Aorta (tissue), 5 donors: ENCODE measurements around the gene FGF11. TPM values are rescaled to one million over a fixed set of nuclear protein-coding genes. Genes with fewer than 3 reads are reported as not detected.
"Not testable (repeated sequence)": the region's sequence is repeated elsewhere in the genome, so short reads cannot be mapped to it uniquely, and the experiment has no call there.

ENCODE experiments used
- ATAC-seq: fragments of 200-7000 bp; cut with Tn5 transposase; one replicate; pipeline ENCODE4 v1.9.1; 2022; ENCODE audit warnings: moderate library complexity; ENCODE audit not compliant: low FRiP score
- DNase-seq, 2 donors: peaks; one replicate each; pipeline ENCODE4 v3.0.0-alpha.2; 2020
- H3K27ac ChIP-seq, 2 donors: one replicate each; pipeline ENCODE4 v1.5.1; 2013; ENCODE audit warnings: low read length in 2 of 2, mild to moderate bottlenecking in 2 of 2, moderate library complexity in 2 of 2, control low read depth in 1 of 2, inconsistent platforms in 1 of 2, low read depth in 1 of 2
- H3K27me3 ChIP-seq, 2 donors: one replicate each; pipeline ENCODE4 v1.6.1; 2013; ENCODE audit warnings: control low read depth in 1 of 2, low read length in 1 of 2, mild to moderate bottlenecking in 1 of 2, moderate library complexity in 1 of 2; ENCODE audit not compliant: insufficient read depth in 2 of 2, control insufficient read depth in 1 of 2
- H3K36me3 ChIP-seq, 2 donors: one replicate each; pipeline ENCODE4 v1.6.1; 2013; ENCODE audit warnings: control low read depth in 1 of 2, low read length in 1 of 2, mild to moderate bottlenecking in 1 of 2; ENCODE audit not compliant: insufficient read depth in 2 of 2, control insufficient read depth in 1 of 2
- H3K4me1 ChIP-seq, 2 donors: one replicate each; pipeline ENCODE4 v1.6.1; 2013; ENCODE audit warnings: low read length in 2 of 2, control low read depth in 1 of 2, mild to moderate bottlenecking in 1 of 2, moderate library complexity in 1 of 2; ENCODE audit not compliant: insufficient read depth in 2 of 2, control insufficient read depth in 1 of 2
- H3K4me3 ChIP-seq, 2 donors: one replicate each; pipeline ENCODE4 v1.5.1; 2013; ENCODE audit warnings: low read length in 2 of 2, control low read depth in 1 of 2, mild to moderate bottlenecking in 1 of 2
- H3K9me3 ChIP-seq: one replicate; pipeline ENCODE4 v1.6.1; 2013; ENCODE audit warnings: mild to moderate bottlenecking, low read length; ENCODE audit not compliant: control insufficient read depth
- WGBS, 2 donors: extraction: QIAGEN DNeasy Blood & Tissue Kit; methylation state at CpG; one replicate each; pipeline ENCODE4 v1.1.7; 2013; 5-methylcytosine and 5-hydroxymethylcytosine counted together
- intact Hi-C, 2 donors: fragments of 100-400 bp; cut with DNase I; formaldehyde crosslinking; loops; one replicate each; pipeline versions ENCODE4 v1.14.2 to v1.15.0; 2022
- polyA plus RNA-seq, 2 donors: library from polyadenylated mRNA; stranded (reverse); fragments of 200-250 nt; gene quantifications; one replicate each; pipeline ENCODE4 v1.2.3, GENCODE V29; 2013
- total RNA-seq, 2 donors: library from RNA; stranded (reverse); fragmentation: NEBNext Ultra II Directional; extraction: Animal tissue kit (Norgen Biotek cat#: 25700); gene quantifications; one replicate each; pipeline ENCODE4 v1.2.1, GENCODE V29; 2021
- donor health status: healthy with polysubstance abuse.
- donor health status: Bipolar disorder and iron deficiency.
- donor health status: DM: no; HTN: no; CAD: no.
- donor health status: DM: no; HTN: no; CAD: no.
- donor health status: DM: yes; HTN: yes; CAD: no.

Gene FGF11
- total and polyA plus RNA-seq, 4 donors: 0.54 to 8.0 (median 1.2) TPM; not detected in 1

DNA sequence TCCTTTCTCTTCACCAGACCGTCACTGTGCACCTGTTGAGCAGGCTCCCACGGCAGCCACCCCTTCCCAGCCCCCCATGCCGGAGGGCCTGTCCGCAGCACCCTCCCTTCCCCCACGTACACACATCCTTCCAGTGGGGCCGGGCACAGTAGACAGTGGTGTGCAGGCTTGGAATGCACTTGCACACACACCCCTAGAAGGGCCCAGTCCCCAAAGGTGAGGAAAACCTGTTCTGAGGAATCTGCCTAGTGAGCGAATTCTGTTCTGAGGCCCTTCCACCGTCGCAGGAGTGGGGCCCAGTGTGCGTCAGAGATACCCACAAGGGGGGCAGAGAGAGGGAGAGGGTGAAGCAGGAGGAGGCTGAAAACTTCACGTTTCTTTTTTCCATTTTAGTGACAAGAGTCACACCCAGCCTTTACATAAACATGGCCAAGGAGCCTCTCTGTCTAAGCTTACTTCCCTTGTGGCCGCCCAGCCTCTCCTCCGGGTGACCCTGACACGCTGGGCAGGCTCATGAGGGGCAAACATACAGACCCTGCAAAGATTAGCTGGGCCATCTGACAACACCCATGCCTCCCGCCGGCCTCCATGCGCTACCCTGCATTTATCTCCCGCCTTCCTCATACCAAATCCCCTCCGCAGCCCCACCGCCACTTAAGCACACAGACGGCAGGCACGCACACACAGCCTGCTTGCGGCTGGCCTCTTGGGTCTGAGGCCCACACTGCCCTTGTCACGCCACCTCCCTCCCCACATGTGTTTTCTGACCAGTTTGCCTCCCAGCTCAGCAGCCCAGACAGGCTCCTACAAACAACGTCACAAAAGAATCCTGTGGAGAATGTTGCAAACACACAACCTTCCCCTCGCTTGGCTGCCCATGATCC lies 38.3 kb downstream of the FGF11 start:
- ATAC-seq (peak; percentile 56), DNase-seq (peak; percentile 76 to 83)
- intact Hi-C loops: loop anchor here in 1 of 2 donors (10.0 kb wide), 1 partner anchor 123 kb away; the partner anchor contains the start of genes KCTD11 and TMEM95
- peak overlapping the region; percentile 91 to 93 for H3K4me3 ChIP-seq
- H3K4me1 ChIP-seq: no peaks in the 10 kb centered on the region
- H3K27me3 ChIP-seq: no peaks in the 10 kb centered on the region
- H3K27ac ChIP-seq: peak overlapping the region in 1 of 2 donors; percentile 82
- H3K36me3 ChIP-seq: no peaks in the 10 kb centered on the region
- 9 to 12% methylated on average over 26 of the region's 26 CpGs for WGBS, 2 donors
- no peaks in the 10 kb centered on the region for H3K9me3 ChIP-seq

GRCh38 chr17:7478276-7479212 lies 39.2 kb downstream of the FGF11 start:
- Histone ChIP-seq H3K9me3 (no peaks in the 10 kb centered on the region), H3K4me3 (peak overlapping the region; percentile 91 to 93), H3K36me3 (no peaks in the 10 kb centered on the region), H3K4me1 (no peaks in the 10 kb centered on the region), H3K27ac (peak overlapping the region; percentile 82 to 98), H3K27me3 (no peaks in the 10 kb centered on the region)
- WGBS, 2 donors: 6 to 7% methylated on average over 37 to 40 of the region's 40 CpGs
- intact Hi-C loops: loop anchor here in 1 of 2 donors (10.0 kb wide), 1 partner anchor 124 kb away; the partner anchor contains the start of genes KCTD11 and TMEM95
- ATAC-seq (peak; percentile 44), DNase-seq (peak; percentile 77 to 82)

DNA sequence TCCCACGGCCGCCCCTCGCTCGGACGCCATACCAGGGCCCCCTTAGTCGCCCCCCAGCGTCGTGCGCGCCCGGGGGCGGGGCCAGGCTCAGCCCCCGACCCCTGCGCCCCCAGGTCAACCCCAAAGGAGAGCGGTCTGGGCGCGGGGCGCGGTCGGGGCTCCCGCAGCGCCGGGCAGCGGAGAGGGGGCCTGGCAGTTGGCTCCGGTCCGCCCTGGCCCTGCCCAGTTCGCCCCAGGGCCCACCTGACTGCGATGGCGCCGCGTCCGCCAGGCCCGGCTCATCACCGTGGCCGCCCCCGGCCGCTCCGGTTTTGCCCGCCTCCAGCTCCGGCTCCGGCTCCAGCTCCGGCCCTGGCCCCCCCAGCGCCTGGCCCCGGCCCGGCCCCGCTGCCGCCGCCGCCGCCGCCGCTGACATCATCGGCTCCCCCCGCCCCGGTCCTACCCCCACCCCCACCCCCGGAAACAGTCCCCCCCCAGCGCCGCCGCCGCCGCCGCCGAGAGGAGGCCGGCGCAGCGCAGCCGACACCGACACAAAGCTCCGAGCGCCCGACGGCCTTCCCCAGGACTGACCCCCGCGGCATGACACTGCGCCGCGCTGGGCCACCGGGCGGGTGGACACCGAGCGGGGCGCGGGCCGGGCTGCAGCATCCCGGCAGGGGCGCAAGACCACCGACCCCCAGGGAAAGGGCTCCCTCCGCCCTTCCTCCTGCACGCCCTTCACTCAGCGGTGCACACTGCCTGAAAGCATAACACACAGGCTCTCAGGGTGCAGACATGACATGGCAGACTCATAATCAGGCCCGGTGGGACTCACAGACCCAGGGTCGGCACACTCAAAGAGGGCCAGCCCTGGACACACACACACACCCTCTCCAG lies 40.1 kb downstream of the FGF11 start, which contains the start of gene ZBTB4:
ZBTB4 (minus strand) TSS at position 419 of the 876 bp plus-strand sequence. CDS start 12,830 bp downstream, outside the sequence.
- ATAC-seq: no peak
- H3K4me1 ChIP-seq: no peaks in the 10 kb centered on the region

GRCh38 chr17:7480089-7480384 lies 40.7 kb downstream of the FGF11 start:
- DNase-seq (no peak), ATAC-seq (no peak)
- 1 to 3% methylated on average over 8 of the region's 8 CpGs for WGBS, 2 donors
- H3K27ac ChIP-seq: peak overlapping the region; percentile 78 to 89
- no peaks in the 10 kb centered on the region for H3K36me3 ChIP-seq
- intact Hi-C loops: no loop called here
- no peaks in the 10 kb centered on the region for H3K4me1 ChIP-seq
- peaks cover 0 to 1% of the 10 kb centered on the region in 2 donors for H3K27me3 ChIP-seq
- H3K4me3 ChIP-seq: peak overlapping the region in 1 of 2 donors; percentile 93
- no peaks in the 10 kb centered on the region for H3K9me3 ChIP-seq

More for the DNA sequence above, 40.1 kb downstream of the FGF11 start, which contains the start of gene ZBTB4:
- peaks cover 0 to 1% of the 10 kb centered on the region in 2 donors for H3K27me3 ChIP-seq
- peak; percentile 74 to 88 for DNase-seq
- intact Hi-C loops: loop anchor here in 1 of 2 donors (10.0 kb wide), 1 partner anchor 125 kb away; the partner anchor contains the start of genes KCTD11 and TMEM95
- WGBS, 2 donors: 1% methylated on average over 42 to 92 of the region's 92 CpGs
- H3K9me3 ChIP-seq: no peaks in the 10 kb centered on the region
- peak within 1 kb of the TSS; percentile 89 to 98 for H3K27ac ChIP-seq
- H3K4me3 ChIP-seq: peak within 1 kb of the TSS; percentile 91 to 93
- no peaks in the 10 kb centered on the region for H3K36me3 ChIP-seq

DNA sequence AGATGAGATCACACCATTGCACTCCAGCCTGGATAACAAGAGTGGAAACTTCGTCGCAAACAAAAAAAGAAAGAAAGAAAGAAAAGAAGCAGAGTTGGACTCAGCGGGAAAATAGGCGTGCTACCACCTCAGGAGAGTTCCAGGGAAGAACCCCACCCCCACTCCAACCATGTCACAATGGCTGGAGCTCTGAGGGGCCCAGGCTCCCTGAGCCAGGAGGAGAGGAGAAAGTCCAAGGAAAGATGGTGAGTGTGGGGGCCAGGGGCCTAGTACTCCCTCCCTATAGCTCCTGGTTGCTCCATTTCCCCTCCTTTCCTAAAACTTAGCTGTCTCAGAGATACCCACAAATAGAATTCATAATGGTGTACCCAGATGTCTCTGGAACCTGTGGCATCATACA lies 42.0 kb downstream of the FGF11 start, which contains the start of gene SLC35G6:
SLC35G6 (plus strand) TSS at position 172 of the 400 bp plus-strand sequence; CDS start at position 243, 71 bp downstream.
- DNase-seq, H3K4me1 ChIP-seq, H3K27me3 ChIP-seq, H3K4me3 ChIP-seq, H3K9me3 ChIP-seq, H3K36me3 ChIP-seq, ATAC-seq, intact Hi-C loops: not testable (repeated sequence)
- 92 to 95% methylated on average over 4 of the region's 4 CpGs for WGBS, 2 donors
- peak within 1 kb of the TSS; percentile 78 to 89 for H3K27ac ChIP-seq

GRCh38 chr17:7481842-7482741 lies 42.8 kb downstream of the FGF11 start:
- H3K9me3 ChIP-seq, ATAC-seq, H3K27me3 ChIP-seq, DNase-seq, H3K27ac ChIP-seq, intact Hi-C loops, H3K4me3 ChIP-seq, H3K4me1 ChIP-seq, H3K36me3 ChIP-seq: not testable (repeated sequence)
- 85 to 88% methylated on average over 29 to 31 of the region's 31 CpGs for WGBS, 2 donors

DNA sequence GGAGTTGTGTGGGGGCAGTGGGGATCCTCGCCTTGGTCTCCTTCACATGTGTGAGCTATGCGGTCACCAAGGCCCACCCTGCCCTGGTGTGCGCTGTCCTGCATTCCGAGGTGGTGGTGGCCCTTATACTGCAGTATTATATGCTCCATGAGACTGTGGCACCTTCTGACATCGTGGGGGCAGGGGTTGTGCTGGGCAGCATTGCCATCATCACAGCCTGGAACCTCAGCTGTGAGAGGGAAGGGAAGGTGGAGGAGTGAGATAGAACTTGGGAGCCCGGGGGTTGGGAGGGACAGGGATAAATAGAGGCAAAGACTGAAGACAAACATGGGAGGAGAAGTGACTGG lies 43.4 kb downstream of the FGF11 start:
- 65 to 72% methylated on average over 6 of the region's 6 CpGs for WGBS, 2 donors
- H3K36me3 ChIP-seq, intact Hi-C loops, ATAC-seq, H3K4me3 ChIP-seq, H3K9me3 ChIP-seq, DNase-seq, H3K27me3 ChIP-seq, H3K27ac ChIP-seq, H3K4me1 ChIP-seq: not testable (repeated sequence)
